ENCODE results near the gene RGS12. TPM values are rescaled to one million over a fixed set of nuclear protein-coding genes. Genes with fewer than 3 reads are reported as not detected.

The RGS12 gene
- total and polyA plus RNA-seq, 2 of the 13 experiments (the other 11 are each of a cell fraction or from before 2014, with no cell fraction given), result 21.0 to 27.7 TPM

GRCh38 chr4:3342182-3342854, 49.5 kb downstream of the RGS12 start (continued):
- TF ChIP-seq TFE3 (CRISPR knock-in tag; IDR thresholded peaks at IDR 0.05) (peak; percentile 92), MYPOP (CRISPR knock-in tag; IDR thresholded peaks at IDR 0.05) (no peak), ZBTB46 (CRISPR knock-in tag; IDR thresholded peaks at IDR 0.05; ENCODE audit: borderline replicate concordance) (no peak), THAP8 (CRISPR knock-in tag; IDR thresholded peaks at IDR 0.05; ENCODE audit: borderline replicate concordance) (no peak), ZBTB14 (CRISPR knock-in tag; IDR thresholded peaks at IDR 0.05) (no peak), RXRA (CRISPR knock-in tag; IDR thresholded peaks at IDR 0.05) (no peak; the same call in 1 of the 2 replicates), ZNF550 (CRISPR knock-in tag; IDR thresholded peaks at IDR 0.05; ENCODE audit: borderline replicate concordance) (no peak), MXD4 (CRISPR knock-in tag; IDR thresholded peaks at IDR 0.05) (0 out of 2 replicates have a peak, but pooled peaks have one; percentile 66), ZNF33B (CRISPR knock-in tag; IDR thresholded peaks at IDR 0.05) (no peak), SOX13 (IDR thresholded peaks at IDR 0.05) (no peak), SOX13 (CRISPR knock-in tag; conservative IDR thresholded peaks at IDR 0.05 in 1 of 2, IDR thresholded peaks at IDR 0.05 in 1 of 2) (peak in 1 of 2 experiments; percentile 86; a peak in 2 of 4 replicates), ZNF781 (CRISPR knock-in tag; IDR thresholded peaks at IDR 0.05; ENCODE audit: borderline replicate concordance, not compliant biosample characterization) (no peak), ATF7-NPFF (CRISPR knock-in tag; IDR thresholded peaks at IDR 0.05; ENCODE audit: low read depth) (no peak), KDM1A (CRISPR knock-in tag; IDR thresholded peaks at IDR 0.05) (0 out of 2 replicates have a peak, but pooled peaks have one; percentile 35), ZFP37 (CRISPR knock-in tag; IDR thresholded peaks at IDR 0.05; ENCODE audit: borderline replicate concordance) (no peak), ZNF607 (CRISPR knock-in tag; IDR thresholded peaks at IDR 0.05; ENCODE audit: borderline replicate concordance) (no peak), RCOR2 (CRISPR knock-in tag; IDR thresholded peaks at IDR 0.05) (0 out of 2 replicates have a peak, but pooled peaks have one; percentile 53), ZNF484 (CRISPR knock-in tag; IDR thresholded peaks at IDR 0.05; ENCODE audit: borderline replicate concordance, low read depth) (no peak), FOXO1 (CRISPR knock-in tag; IDR thresholded peaks at IDR 0.05) (peak; percentile 79; the same call in 1 of the 2 replicates), CTCF (CRISPR knock-in tag; IDR thresholded peaks at IDR 0.05) (no peak), ZBTB20 (CRISPR knock-in tag; IDR thresholded peaks at IDR 0.05; ENCODE audit: borderline replicate concordance, low read depth) (0 out of 2 replicates have a peak, but pooled peaks have one; percentile 28)

Data from HepG2 (cell line).